22Rv1 (cell line): Measurements from ENCODE around the gene PPP2R2B.

ENCODE experiments used
- ZFX ChIP-seq: fragments of 450-650 bp; IDR thresholded peaks from 2 replicates; pipeline ENCODE4 v1.6.1; 2017; ENCODE audit warnings: antibody characterized with exemption, borderline replicate concordance
- TF ChIP-seq, protein P1 (sequence below): fragments of 450-650 bp; IDR thresholded peaks from 2 replicates; pipeline ENCODE4 v1.5.1; 2017; ENCODE audit warnings: mild to moderate bottlenecking

DNA sequence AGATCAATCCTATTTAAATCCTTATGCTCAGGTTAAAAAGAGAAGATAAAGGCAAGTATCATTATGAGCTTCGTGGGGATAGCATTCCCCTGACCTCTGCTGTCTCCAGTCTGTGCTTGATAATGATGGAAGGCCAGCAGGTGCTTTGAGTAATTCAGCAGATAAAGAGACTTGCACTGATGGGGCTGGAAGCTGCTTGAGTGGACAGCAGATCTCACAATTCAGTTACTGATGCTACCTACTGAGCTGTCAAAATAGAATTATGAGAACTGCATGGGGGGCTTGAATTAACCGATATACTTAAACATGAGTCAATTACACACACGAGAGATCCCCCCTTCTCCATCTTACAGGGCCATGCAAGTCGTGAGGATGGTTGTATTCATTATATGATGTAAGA lies 254.9 kb downstream of the PPP2R2B start:
- TF ChIP-seq, protein P1, sequence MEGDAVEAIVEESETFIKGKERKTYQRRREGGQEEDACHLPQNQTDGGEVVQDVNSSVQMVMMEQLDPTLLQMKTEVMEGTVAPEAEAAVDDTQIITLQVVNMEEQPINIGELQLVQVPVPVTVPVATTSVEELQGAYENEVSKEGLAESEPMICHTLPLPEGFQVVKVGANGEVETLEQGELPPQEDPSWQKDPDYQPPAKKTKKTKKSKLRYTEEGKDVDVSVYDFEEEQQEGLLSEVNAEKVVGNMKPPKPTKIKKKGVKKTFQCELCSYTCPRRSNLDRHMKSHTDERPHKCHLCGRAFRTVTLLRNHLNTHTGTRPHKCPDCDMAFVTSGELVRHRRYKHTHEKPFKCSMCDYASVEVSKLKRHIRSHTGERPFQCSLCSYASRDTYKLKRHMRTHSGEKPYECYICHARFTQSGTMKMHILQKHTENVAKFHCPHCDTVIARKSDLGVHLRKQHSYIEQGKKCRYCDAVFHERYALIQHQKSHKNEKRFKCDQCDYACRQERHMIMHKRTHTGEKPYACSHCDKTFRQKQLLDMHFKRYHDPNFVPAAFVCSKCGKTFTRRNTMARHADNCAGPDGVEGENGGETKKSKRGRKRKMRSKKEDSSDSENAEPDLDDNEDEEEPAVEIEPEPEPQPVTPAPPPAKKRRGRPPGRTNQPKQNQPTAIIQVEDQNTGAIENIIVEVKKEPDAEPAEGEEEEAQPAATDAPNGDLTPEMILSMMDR = no peak
- no peak for TF ChIP-seq ZFX
